ENCODE results near the gene KIF1A. TPM values are rescaled to one million over a fixed set of nuclear protein-coding genes. Genes with fewer than 3 reads are reported as not detected.

The KIF1A gene
- total RNA-seq, 1 experiment from 2014 or later = not detected

- Histone ChIP-seq H3K9me2 (ENCODE audit: insufficient read depth) (no peaks in the 10 kb centered on the region), H4K20me1 (ENCODE audit: insufficient read depth) (no peaks in the 10 kb centered on the region), H3K4me1 (replicated peaks; ENCODE audit: insufficient read depth) (no peaks in the 10 kb centered on the region), H3K27ac (no peak overlapping the region), H3K4me3 (no peak overlapping the region), H2AFZ (no peak overlapping the region), H3F3A (ENCODE audit: insufficient read depth, low read depth) (no peaks in the 10 kb centered on the region), H3K79me2 (ENCODE audit: low read depth) (no peaks in the 10 kb centered on the region), H3K4me2 (no peak overlapping the region), H3K9me3 (ENCODE audit: insufficient read depth, low read depth) (no peaks in the 10 kb centered on the region), H3K36me3 (ENCODE audit: low read depth) (no peaks in the 10 kb centered on the region), H3K27me3 (ENCODE audit: insufficient read depth, low read depth) (peaks cover 82% of the 10 kb centered on the region)
- CTCF ChIA-PET = no interaction called here
- POLR2A ChIA-PET (ENCODE audit: unreplicated experiment) = no interaction called here
- TF ChIP-seq EZH2 (IDR thresholded peaks at IDR 0.05; ENCODE audit: low read depth) = no peak
- no peak for TF ChIP-seq CTCF (conservative IDR thresholded peaks at IDR 0.05)
- intact Hi-C loops (cut with micrococcal nuclease; ENCODE audit: unreplicated experiment) = loop anchor here (10.0 kb wide), 1 partner anchor 189 kb away; no protein-coding TSS in a partner anchor
- no TSS peak for BruUV-seq (replicated peaks)
- no peak for DNase-seq
Observed at GRCh38 chr2:240703417-240704341, 116.3 kb downstream of the KIF1A start.

- peaks cover 71% of the 10 kb centered on the region for H3K27me3 ChIP-seq (ENCODE audit: insufficient read depth, low read depth)
- H3K4me2 ChIP-seq = no peak overlapping the region
- no peaks in the 10 kb centered on the region for H3K9me2 ChIP-seq (ENCODE audit: insufficient read depth)
- no peaks in the 10 kb centered on the region for H3K4me1 ChIP-seq (replicated peaks; ENCODE audit: insufficient read depth)
- no peak for DNase-seq
- POLR2A ChIA-PET (ENCODE audit: unreplicated experiment) = no interaction called here
- H3K79me2 ChIP-seq (ENCODE audit: low read depth) = no peaks in the 10 kb centered on the region
- H3K27ac ChIP-seq = no peak overlapping the region
- CTCF ChIA-PET = no interaction called here
- H4K20me1 ChIP-seq (ENCODE audit: insufficient read depth) = no peaks in the 10 kb centered on the region
- no peak overlapping the region for H2AFZ ChIP-seq
- H3K4me3 ChIP-seq = no peak overlapping the region
- H3K9me3 ChIP-seq (ENCODE audit: insufficient read depth, low read depth) = no peaks in the 10 kb centered on the region
- intact Hi-C loops (cut with micrococcal nuclease; ENCODE audit: unreplicated experiment) = loop anchor here (10.0 kb wide), 1 partner anchor 188 kb away; no protein-coding TSS in a partner anchor
- BruUV-seq (replicated peaks) = no TSS peak
- no peaks in the 10 kb centered on the region for H3F3A ChIP-seq (ENCODE audit: insufficient read depth, low read depth)
- TF ChIP-seq EZH2 (IDR thresholded peaks at IDR 0.05; ENCODE audit: low read depth) (no peak), CTCF (conservative IDR thresholded peaks at IDR 0.05) (no peak)
- no peaks in the 10 kb centered on the region for H3K36me3 ChIP-seq (ENCODE audit: low read depth)
Observed at GRCh38 chr2:240702640-240703011, 117.4 kb downstream of the KIF1A start.

GRCh38 chr2:240701736-240702639, 118.0 kb downstream of the KIF1A start:
- intact Hi-C loops (cut with micrococcal nuclease; ENCODE audit: unreplicated experiment) = loop anchor here (10.0 kb wide), 1 partner anchor 187 kb away; no protein-coding TSS in a partner anchor
- H3K27ac ChIP-seq = no peak overlapping the region

More at GRCh38 chr2:240701736-240702639, 118.0 kb downstream of the KIF1A start:
- Histone ChIP-seq H4K20me1 (ENCODE audit: insufficient read depth) (no peaks in the 10 kb centered on the region), H3K36me3 (ENCODE audit: low read depth) (no peaks in the 10 kb centered on the region), H2AFZ (no peak overlapping the region), H3K9me2 (ENCODE audit: insufficient read depth) (no peaks in the 10 kb centered on the region), H3K79me2 (ENCODE audit: low read depth) (no peaks in the 10 kb centered on the region), H3K4me2 (no peak overlapping the region), H3K4me3 (no peak overlapping the region), H3K9me3 (ENCODE audit: insufficient read depth, low read depth) (no peaks in the 10 kb centered on the region), H3K27me3 (ENCODE audit: insufficient read depth, low read depth) (peaks cover 65% of the 10 kb centered on the region), H3K4me1 (replicated peaks; ENCODE audit: insufficient read depth) (no peaks in the 10 kb centered on the region), H3F3A (ENCODE audit: insufficient read depth, low read depth) (no peaks in the 10 kb centered on the region)
- CTCF ChIA-PET = no interaction called here
- POLR2A ChIA-PET (ENCODE audit: unreplicated experiment) = no interaction called here
- BruUV-seq (replicated peaks) = no TSS peak
- no peak for TF ChIP-seq EZH2 (IDR thresholded peaks at IDR 0.05; ENCODE audit: low read depth)
- no peak for TF ChIP-seq CTCF (conservative IDR thresholded peaks at IDR 0.05)
- no peak for DNase-seq
